ENCODE data around the gene CTBP2.
A peak's percentile ranks its signal among the peaks of the same experiment; 100 is the strongest.

Gene CTBP2

GRCh38 chr10:125144693-125145623, 15.4 kb downstream of the CTBP2 start:
- no peak for TF ChIP-seq ZNF384 (IDR thresholded peaks at IDR 0.05)
- TF ChIP-seq L3MBTL2 (conservative IDR thresholded peaks at IDR 0.05): no peak
- TF ChIP-seq HDGF (IDR thresholded peaks at IDR 0.05; ENCODE audit: borderline replicate concordance): no peak
- no peak for TF ChIP-seq LEF1 (IDR thresholded peaks at IDR 0.05; ENCODE audit: borderline replicate concordance)
- POLR2A ChIA-PET: no interaction called here
- CTCF ChIA-PET: interaction anchor here (0.6 to 1.2 kb wide), 2 partner anchors 9 to 218 kb away, joined by 3 to 4 read pairs; no protein-coding TSS in a partner anchor
- DNase-seq (ENCODE audit: extremely low spot score): peak; percentile 71

- TF ChIP-seq LEF1 (IDR thresholded peaks at IDR 0.05; ENCODE audit: borderline replicate concordance) (no peak), TARDBP (IDR thresholded peaks at IDR 0.05) (no peak), SP1 (IDR thresholded peaks at IDR 0.05) (no peak), NFRKB (IDR thresholded peaks at IDR 0.05) (no peak), FOXK2 (IDR thresholded peaks at IDR 0.05) (no peak), ZNF384 (IDR thresholded peaks at IDR 0.05) (no peak), PKNOX1 (IDR thresholded peaks at IDR 0.05) (no peak), FOXM1 (IDR thresholded peaks at IDR 0.05; ENCODE audit: borderline replicate concordance) (no peak), FOXA1 (IDR thresholded peaks at IDR 0.05) (no peak), HDGF (IDR thresholded peaks at IDR 0.05; ENCODE audit: borderline replicate concordance) (no peak), L3MBTL2 (conservative IDR thresholded peaks at IDR 0.05) (no peak), CTBP1 (IDR thresholded peaks at IDR 0.05; ENCODE audit: borderline replicate concordance) (no peak), ELF4 (IDR thresholded peaks at IDR 0.05) (no peak), ARNT (IDR thresholded peaks at IDR 0.05) (no peak), BHLHE40 (IDR thresholded peaks at IDR 0.05; ENCODE audit: borderline replicate concordance) (no peak), SUZ12 (IDR thresholded peaks at IDR 0.05) (no peak)
- POLR2A ChIA-PET: no interaction called here
- DNase-seq (ENCODE audit: extremely low spot score): no peak
- CTCF ChIA-PET: interaction anchor here (0.6 to 1.2 kb wide), 2 partner anchors 10 to 219 kb away, joined by 3 to 4 read pairs; no protein-coding TSS in a partner anchor
These were observed 16.2 kb downstream of the CTBP2 start for GRCh38 chr10:125144206-125144605.

GRCh38 chr10:125142946-125143345, 17.4 kb downstream of the CTBP2 start:
- ChIA-PET CTCF (no interaction called here), POLR2A (no interaction called here)
- no peak for DNase-seq (ENCODE audit: extremely low spot score)
- TF ChIP-seq ZNF384 (IDR thresholded peaks at IDR 0.05) (no peak), CTBP1 (IDR thresholded peaks at IDR 0.05; ENCODE audit: borderline replicate concordance) (no peak), LEF1 (IDR thresholded peaks at IDR 0.05; ENCODE audit: borderline replicate concordance) (no peak), BHLHE40 (IDR thresholded peaks at IDR 0.05; ENCODE audit: borderline replicate concordance) (no peak), FOXA1 (IDR thresholded peaks at IDR 0.05) (no peak), NFRKB (IDR thresholded peaks at IDR 0.05) (no peak), L3MBTL2 (conservative IDR thresholded peaks at IDR 0.05) (no peak), ARNT (IDR thresholded peaks at IDR 0.05) (no peak), TARDBP (IDR thresholded peaks at IDR 0.05) (no peak), PKNOX1 (IDR thresholded peaks at IDR 0.05) (no peak), SP1 (IDR thresholded peaks at IDR 0.05) (no peak), FOXK2 (IDR thresholded peaks at IDR 0.05) (no peak), SUZ12 (IDR thresholded peaks at IDR 0.05) (no peak), HDGF (IDR thresholded peaks at IDR 0.05; ENCODE audit: borderline replicate concordance) (no peak), FOXM1 (IDR thresholded peaks at IDR 0.05; ENCODE audit: borderline replicate concordance) (no peak), ELF4 (IDR thresholded peaks at IDR 0.05) (no peak)

- no peak for DNase-seq (ENCODE audit: extremely low spot score)
- ChIA-PET POLR2A (no interaction called here), CTCF (no interaction called here)
These were observed 18.4 kb downstream of the CTBP2 start for GRCh38 chr10:125141860-125142484.

GRCh38 chr10:125141150-125141859, 19.1 kb downstream of the CTBP2 start:
- POLR2A ChIA-PET: no interaction called here
- CTCF ChIA-PET: no interaction called here
- DNase-seq (ENCODE audit: extremely low spot score): no peak
- no peak for TF ChIP-seq TARDBP (IDR thresholded peaks at IDR 0.05)
- no peak for TF ChIP-seq BHLHE40 (IDR thresholded peaks at IDR 0.05; ENCODE audit: borderline replicate concordance)
- TF ChIP-seq L3MBTL2 (conservative IDR thresholded peaks at IDR 0.05): no peak
- TF ChIP-seq ELF4 (IDR thresholded peaks at IDR 0.05): no peak

More at GRCh38 chr10:125141860-125142484, 18.4 kb downstream of the CTBP2 start:
- TF ChIP-seq CTBP1 (IDR thresholded peaks at IDR 0.05; ENCODE audit: borderline replicate concordance): no peak
- TF ChIP-seq FOXA1 (IDR thresholded peaks at IDR 0.05): no peak
- TF ChIP-seq FOXM1 (IDR thresholded peaks at IDR 0.05; ENCODE audit: borderline replicate concordance): no peak
- no peak for TF ChIP-seq SUZ12 (IDR thresholded peaks at IDR 0.05)
- TF ChIP-seq LEF1 (IDR thresholded peaks at IDR 0.05; ENCODE audit: borderline replicate concordance): no peak
- no peak for TF ChIP-seq TARDBP (IDR thresholded peaks at IDR 0.05)
- no peak for TF ChIP-seq L3MBTL2 (conservative IDR thresholded peaks at IDR 0.05)

GRCh38 chr10:125140151-125140550, 20.2 kb downstream of the CTBP2 start:
- DNase-seq (ENCODE audit: extremely low spot score): no peak
- CTCF ChIA-PET: no interaction called here
- POLR2A ChIA-PET: no interaction called here
- TF ChIP-seq ARNT (IDR thresholded peaks at IDR 0.05) (no peak), FOXA1 (IDR thresholded peaks at IDR 0.05) (no peak), SP1 (IDR thresholded peaks at IDR 0.05) (no peak), ZNF384 (IDR thresholded peaks at IDR 0.05) (no peak), NFRKB (IDR thresholded peaks at IDR 0.05) (no peak), CTBP1 (IDR thresholded peaks at IDR 0.05; ENCODE audit: borderline replicate concordance) (no peak), L3MBTL2 (conservative IDR thresholded peaks at IDR 0.05) (no peak), FOXK2 (IDR thresholded peaks at IDR 0.05) (no peak), SUZ12 (IDR thresholded peaks at IDR 0.05) (no peak), LEF1 (IDR thresholded peaks at IDR 0.05; ENCODE audit: borderline replicate concordance) (no peak), HDGF (IDR thresholded peaks at IDR 0.05; ENCODE audit: borderline replicate concordance) (no peak), BHLHE40 (IDR thresholded peaks at IDR 0.05; ENCODE audit: borderline replicate concordance) (no peak), ELF4 (IDR thresholded peaks at IDR 0.05) (no peak), FOXM1 (IDR thresholded peaks at IDR 0.05; ENCODE audit: borderline replicate concordance) (no peak)
